ENCODE results near the gene TMPRSS3. TPM values are rescaled to one million over a fixed set of nuclear protein-coding genes. Genes with fewer than 3 reads are reported as not detected.

The TMPRSS3 gene
- total and polyA plus RNA-seq, 9 of the 15 experiments (the other 6 are each of a cell fraction or from before 2014, with no cell fraction given), result 0.07 TPM; not detected in 8

DNA sequence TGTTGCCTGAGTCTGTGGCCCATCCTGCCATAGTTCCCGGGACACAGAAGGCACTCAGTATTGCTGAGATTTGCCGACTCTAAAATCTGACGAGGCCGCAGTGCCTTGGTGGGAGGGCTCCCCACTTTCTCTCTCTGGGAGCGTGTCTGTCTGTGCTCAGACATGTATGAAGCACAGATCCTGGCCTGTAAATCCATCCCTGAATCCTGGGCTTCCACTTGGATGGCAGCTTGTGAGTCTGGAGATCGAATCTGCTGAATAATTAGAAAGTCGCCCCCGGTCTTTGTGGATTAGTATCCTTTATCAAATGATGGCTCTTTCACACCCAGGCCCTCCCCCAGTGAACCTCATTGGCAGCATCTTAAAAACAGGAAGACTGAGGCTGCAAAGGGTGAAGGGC is 18.2 kb upstream of the TMPRSS3 start (continued):
- TF ChIP-seq, protein P1, sequence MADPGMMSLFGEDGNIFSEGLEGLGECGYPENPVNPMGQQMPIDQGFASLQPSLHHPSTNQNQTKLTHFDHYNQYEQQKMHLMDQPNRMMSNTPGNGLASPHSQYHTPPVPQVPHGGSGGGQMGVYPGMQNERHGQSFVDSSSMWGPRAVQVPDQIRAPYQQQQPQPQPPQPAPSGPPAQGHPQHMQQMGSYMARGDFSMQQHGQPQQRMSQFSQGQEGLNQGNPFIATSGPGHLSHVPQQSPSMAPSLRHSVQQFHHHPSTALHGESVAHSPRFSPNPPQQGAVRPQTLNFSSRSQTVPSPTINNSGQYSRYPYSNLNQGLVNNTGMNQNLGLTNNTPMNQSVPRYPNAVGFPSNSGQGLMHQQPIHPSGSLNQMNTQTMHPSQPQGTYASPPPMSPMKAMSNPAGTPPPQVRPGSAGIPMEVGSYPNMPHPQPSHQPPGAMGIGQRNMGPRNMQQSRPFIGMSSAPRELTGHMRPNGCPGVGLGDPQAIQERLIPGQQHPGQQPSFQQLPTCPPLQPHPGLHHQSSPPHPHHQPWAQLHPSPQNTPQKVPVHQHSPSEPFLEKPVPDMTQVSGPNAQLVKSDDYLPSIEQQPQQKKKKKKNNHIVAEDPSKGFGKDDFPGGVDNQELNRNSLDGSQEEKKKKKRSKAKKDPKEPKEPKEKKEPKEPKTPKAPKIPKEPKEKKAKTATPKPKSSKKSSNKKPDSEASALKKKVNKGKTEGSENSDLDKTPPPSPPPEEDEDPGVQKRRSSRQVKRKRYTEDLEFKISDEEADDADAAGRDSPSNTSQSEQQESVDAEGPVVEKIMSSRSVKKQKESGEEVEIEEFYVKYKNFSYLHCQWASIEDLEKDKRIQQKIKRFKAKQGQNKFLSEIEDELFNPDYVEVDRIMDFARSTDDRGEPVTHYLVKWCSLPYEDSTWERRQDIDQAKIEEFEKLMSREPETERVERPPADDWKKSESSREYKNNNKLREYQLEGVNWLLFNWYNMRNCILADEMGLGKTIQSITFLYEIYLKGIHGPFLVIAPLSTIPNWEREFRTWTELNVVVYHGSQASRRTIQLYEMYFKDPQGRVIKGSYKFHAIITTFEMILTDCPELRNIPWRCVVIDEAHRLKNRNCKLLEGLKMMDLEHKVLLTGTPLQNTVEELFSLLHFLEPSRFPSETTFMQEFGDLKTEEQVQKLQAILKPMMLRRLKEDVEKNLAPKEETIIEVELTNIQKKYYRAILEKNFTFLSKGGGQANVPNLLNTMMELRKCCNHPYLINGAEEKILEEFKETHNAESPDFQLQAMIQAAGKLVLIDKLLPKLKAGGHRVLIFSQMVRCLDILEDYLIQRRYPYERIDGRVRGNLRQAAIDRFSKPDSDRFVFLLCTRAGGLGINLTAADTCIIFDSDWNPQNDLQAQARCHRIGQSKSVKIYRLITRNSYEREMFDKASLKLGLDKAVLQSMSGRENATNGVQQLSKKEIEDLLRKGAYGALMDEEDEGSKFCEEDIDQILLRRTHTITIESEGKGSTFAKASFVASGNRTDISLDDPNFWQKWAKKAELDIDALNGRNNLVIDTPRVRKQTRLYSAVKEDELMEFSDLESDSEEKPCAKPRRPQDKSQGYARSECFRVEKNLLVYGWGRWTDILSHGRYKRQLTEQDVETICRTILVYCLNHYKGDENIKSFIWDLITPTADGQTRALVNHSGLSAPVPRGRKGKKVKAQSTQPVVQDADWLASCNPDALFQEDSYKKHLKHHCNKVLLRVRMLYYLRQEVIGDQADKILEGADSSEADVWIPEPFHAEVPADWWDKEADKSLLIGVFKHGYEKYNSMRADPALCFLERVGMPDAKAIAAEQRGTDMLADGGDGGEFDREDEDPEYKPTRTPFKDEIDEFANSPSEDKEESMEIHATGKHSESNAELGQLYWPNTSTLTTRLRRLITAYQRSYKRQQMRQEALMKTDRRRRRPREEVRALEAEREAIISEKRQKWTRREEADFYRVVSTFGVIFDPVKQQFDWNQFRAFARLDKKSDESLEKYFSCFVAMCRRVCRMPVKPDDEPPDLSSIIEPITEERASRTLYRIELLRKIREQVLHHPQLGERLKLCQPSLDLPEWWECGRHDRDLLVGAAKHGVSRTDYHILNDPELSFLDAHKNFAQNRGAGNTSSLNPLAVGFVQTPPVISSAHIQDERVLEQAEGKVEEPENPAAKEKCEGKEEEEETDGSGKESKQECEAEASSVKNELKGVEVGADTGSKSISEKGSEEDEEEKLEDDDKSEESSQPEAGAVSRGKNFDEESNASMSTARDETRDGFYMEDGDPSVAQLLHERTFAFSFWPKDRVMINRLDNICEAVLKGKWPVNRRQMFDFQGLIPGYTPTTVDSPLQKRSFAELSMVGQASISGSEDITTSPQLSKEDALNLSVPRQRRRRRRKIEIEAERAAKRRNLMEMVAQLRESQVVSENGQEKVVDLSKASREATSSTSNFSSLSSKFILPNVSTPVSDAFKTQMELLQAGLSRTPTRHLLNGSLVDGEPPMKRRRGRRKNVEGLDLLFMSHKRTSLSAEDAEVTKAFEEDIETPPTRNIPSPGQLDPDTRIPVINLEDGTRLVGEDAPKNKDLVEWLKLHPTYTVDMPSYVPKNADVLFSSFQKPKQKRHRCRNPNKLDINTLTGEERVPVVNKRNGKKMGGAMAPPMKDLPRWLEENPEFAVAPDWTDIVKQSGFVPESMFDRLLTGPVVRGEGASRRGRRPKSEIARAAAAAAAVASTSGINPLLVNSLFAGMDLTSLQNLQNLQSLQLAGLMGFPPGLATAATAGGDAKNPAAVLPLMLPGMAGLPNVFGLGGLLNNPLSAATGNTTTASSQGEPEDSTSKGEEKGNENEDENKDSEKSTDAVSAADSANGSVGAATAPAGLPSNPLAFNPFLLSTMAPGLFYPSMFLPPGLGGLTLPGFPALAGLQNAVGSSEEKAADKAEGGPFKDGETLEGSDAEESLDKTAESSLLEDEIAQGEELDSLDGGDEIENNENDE (IDR thresholded peaks at IDR 0.05; ENCODE audit: low read depth, low read length), result no peak
- TF ChIP-seq MTF1 (CRISPR knock-in tag; IDR thresholded peaks at IDR 0.05; ENCODE audit: borderline replicate concordance) (no peak), BRD9 (IDR thresholded peaks at IDR 0.05; ENCODE audit: low read depth, partially characterized antibody) (no peak), RFX1 (IDR thresholded peaks at IDR 0.05) (no peak)
